SK-N-SH (cell line): ENCODE results near the gene RNF151.

Experiments used
- CTCF ChIP-seq: fragments of 200-600 bp; sonication (generic); IDR thresholded peaks from 2 replicates; pipeline ENCODE4 v1.6.1; 2017; ENCODE audit warnings: antibody characterized with exemption, mild to moderate bottlenecking, moderate library complexity
- ELF1 ChIP-seq: IDR thresholded peaks from 2 replicates; pipeline ENCODE4 v1.4.0; 2012
- EP300 ChIP-seq, 2 experiments: IDR thresholded peaks; 2 replicates each; pipeline versions ENCODE4 v1.4.0 to v1.6.1; 2012; ENCODE audit warnings: borderline replicate concordance in 1 of 2, low read depth in 1 of 2, low read length in 1 of 2
- GATA2 ChIP-seq: sonication (generic); formaldehyde crosslinking; IDR thresholded peaks from 2 replicates; pipeline ENCODE4 v1.5.0; 2020; ENCODE audit warnings: mild to moderate bottlenecking, missing genetic modification reagents
- MXI1 ChIP-seq: IDR thresholded peaks from 2 replicates; pipeline ENCODE4 v1.6.1; 2012; ENCODE audit warnings: mild to moderate bottlenecking, low read depth, low read length, improper control_type of control experiment
- NFIC ChIP-seq: IDR thresholded peaks from 2 replicates; pipeline ENCODE4 v1.4.0; 2012; ENCODE audit warnings: borderline replicate concordance
- POLR2AphosphoS5 ChIP-seq: IDR thresholded peaks from 2 replicates; pipeline ENCODE4 v1.6.1; 2012; ENCODE audit warnings: low read depth, low read length
- RAD21 ChIP-seq: IDR thresholded peaks from 2 replicates; pipeline ENCODE4 v1.6.1; 2012; ENCODE audit warnings: mild to moderate bottlenecking, low read length
- RCOR1 ChIP-seq: fragments of 150-350 bp; IDR thresholded peaks from 2 replicates; pipeline ENCODE4 v1.6.1; 2017; ENCODE audit warnings: antibody characterized with exemption, low read length
- SMC3 ChIP-seq: IDR thresholded peaks from 2 replicates; pipeline ENCODE4 v1.6.1; 2012; ENCODE audit warnings: low read depth, low read length, improper control_type of control experiment
- TAF1 ChIP-seq: IDR thresholded peaks from 2 replicates; pipeline ENCODE4 v1.6.1; 2012; ENCODE audit warnings: low read depth, mild to moderate bottlenecking, low read length, moderate library complexity, borderline replicate concordance
- ZBTB33 ChIP-seq: IDR thresholded peaks from 2 replicates; pipeline ENCODE4 v1.4.0; 2012; ENCODE audit warnings: low read depth, borderline replicate concordance
- TF ChIP-seq, protein P1 (sequence below): IDR thresholded peaks from 2 replicates; pipeline ENCODE4 v1.4.0; 2012; ENCODE audit warnings: low read depth
- TF ChIP-seq, protein P2 (sequence below): IDR thresholded peaks from 2 replicates; pipeline ENCODE4 v1.6.1; 2012; ENCODE audit warnings: mild to moderate bottlenecking, low read depth, low read length, moderate library complexity

DNA sequence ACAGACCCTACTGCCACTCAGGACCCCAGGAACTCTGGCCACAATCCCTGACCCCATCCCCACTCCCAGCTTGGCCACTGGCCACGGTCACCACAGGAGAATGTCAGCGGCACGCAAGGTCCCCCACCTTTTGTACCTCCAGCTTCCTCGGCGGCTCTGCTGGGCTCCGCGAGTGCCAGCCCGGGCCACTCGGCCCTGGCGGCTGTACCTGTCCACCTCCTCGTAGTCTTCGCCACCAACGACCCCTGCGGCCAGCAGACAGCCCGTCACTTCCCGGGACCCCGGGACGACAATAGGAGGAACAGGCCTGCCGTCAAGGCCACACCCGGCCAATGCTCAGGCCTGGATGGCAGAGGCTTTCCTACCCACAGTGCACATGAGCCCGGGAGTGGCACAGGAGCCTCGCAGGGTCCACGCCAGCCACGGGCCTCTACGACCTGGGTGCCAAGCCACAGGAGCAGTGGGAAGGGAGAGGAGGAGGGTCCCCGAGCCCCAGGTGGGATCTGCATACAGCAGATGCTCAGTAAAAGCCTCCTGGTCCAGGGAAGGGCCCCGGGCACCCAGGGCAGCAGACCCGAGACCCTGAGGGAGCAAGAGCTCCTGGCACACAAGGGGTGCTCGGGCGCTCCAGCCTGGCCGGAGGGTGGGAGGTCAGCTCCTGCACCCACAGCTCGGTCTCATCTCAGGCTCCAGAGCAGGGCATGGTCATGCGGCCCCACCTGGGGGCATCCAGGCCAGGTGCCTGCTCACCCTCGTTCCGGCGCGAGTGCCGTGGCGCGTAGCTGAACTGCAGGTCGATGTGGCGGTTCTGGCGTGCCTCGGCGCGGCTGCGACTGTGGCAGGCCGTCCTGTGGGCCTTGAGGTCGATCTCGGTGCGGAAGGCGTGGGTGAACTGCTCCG is 35.0 kb downstream of the RNF151 start:
- TF ChIP-seq POLR2AphosphoS5 (no peak), EP300 (IDR thresholded peaks at IDR 0.05; ENCODE audit: borderline replicate concordance in 1 of 2, low read depth in 1 of 2, low read length in 1 of 2) (no peak), CTCF (no peak), ZBTB33 (no peak), MXI1 (no peak), NFIC (no peak), RCOR1 (no peak), SMC3 (no peak), ELF1 (no peak), GATA2 (CRISPR knock-in tag) (no peak), RAD21 (no peak), TAF1 (no peak)
- TF ChIP-seq, protein P1, sequence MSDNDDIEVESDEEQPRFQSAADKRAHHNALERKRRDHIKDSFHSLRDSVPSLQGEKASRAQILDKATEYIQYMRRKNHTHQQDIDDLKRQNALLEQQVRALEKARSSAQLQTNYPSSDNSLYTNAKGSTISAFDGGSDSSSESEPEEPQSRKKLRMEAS, result no peak
- TF ChIP-seq, protein P2, sequence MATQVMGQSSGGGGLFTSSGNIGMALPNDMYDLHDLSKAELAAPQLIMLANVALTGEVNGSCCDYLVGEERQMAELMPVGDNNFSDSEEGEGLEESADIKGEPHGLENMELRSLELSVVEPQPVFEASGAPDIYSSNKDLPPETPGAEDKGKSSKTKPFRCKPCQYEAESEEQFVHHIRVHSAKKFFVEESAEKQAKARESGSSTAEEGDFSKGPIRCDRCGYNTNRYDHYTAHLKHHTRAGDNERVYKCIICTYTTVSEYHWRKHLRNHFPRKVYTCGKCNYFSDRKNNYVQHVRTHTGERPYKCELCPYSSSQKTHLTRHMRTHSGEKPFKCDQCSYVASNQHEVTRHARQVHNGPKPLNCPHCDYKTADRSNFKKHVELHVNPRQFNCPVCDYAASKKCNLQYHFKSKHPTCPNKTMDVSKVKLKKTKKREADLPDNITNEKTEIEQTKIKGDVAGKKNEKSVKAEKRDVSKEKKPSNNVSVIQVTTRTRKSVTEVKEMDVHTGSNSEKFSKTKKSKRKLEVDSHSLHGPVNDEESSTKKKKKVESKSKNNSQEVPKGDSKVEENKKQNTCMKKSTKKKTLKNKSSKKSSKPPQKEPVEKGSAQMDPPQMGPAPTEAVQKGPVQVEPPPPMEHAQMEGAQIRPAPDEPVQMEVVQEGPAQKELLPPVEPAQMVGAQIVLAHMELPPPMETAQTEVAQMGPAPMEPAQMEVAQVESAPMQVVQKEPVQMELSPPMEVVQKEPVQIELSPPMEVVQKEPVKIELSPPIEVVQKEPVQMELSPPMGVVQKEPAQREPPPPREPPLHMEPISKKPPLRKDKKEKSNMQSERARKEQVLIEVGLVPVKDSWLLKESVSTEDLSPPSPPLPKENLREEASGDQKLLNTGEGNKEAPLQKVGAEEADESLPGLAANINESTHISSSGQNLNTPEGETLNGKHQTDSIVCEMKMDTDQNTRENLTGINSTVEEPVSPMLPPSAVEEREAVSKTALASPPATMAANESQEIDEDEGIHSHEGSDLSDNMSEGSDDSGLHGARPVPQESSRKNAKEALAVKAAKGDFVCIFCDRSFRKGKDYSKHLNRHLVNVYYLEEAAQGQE, result no peak
